Right kidney (tissue), 1 donor: ENCODE measurements around the gene DNAJB6.

Source experiments
- DNase-seq: peaks from one replicate; pipeline ENCODE4 v3.0.0-alpha.2; 2016

Gene DNAJB6

DNA sequence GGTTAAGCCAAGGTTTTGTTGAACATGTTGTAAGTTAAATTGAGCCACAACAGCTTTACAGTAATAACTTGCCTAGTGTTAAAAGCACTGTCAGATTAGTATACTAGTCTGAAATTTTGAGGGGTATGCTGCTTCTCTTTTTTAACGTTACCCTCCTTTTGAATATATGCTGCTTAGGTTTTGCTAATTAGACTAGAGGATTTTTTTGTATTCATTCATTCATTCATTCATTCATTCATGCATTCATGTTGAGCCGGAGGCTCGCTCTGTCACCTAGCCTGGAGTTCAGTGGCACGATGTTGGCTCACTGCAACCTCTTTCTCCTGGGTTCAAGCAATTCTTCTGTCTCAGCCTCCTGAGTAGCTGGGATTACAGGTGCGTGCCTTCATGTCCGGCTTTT lies 24.7 kb downstream of the DNAJB6 start:
- DNase-seq, result no peak

DNA sequence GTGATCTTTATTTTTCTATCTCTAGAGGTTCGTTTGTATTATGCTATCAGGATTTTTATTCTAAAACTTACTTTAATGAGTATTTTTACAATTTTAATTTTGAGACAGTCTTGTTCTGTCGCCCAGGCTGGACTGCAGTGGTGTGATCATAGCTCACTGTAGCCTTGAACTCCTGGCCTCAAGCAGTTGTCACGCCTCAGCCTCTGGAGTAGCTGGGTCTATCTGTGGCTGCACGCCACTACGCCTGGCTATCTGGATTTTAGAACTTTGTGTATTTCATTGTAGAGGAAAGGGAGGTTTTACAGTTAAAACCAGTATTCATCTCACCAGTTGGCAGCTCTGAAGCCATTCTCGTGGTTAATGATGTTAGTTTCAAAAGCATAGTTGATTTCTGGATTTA lies 25.9 kb downstream of the DNAJB6 start:
- DNase-seq, result no peak

DNA sequence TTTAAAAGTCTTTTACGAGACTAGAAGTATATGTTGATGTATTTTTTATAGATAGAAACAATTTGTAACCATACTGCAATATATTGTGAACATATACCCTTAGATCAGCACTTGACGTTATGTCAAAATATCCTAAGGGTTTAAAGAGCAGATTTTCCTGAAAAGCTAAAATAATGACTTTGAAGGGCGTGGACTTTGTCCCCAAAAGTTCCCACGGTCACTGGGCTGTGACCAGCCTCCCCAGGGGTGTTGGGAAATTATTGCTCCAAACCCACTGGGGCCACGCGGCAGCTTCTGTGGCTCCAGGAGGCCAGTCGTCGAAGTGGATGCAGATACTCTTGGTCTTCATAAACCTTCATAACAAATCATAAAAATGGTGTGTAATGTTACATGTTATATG lies 29.9 kb downstream of the DNAJB6 start:
- DNase-seq, result no peak

DNA sequence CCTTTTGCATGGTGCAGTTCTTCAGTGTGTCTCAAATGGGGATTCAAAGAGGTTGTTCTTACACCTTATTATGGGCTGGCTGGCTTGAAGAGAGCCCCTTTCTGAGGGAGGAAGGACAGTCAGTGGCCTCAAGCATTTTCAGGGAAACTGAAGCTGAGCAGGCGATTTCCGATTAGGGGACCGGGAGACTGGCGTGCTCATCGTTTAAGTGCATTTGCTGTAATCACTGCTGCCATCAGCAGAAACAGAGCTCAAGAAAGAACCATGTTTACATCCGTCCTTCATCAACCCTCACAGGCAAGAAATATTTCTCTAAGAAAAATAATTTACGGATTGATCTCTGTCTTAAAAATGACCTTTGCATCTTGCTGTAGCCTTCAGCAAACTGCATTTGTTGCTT lies 32.2 kb downstream of the DNAJB6 start:
- DNase-seq, result no peak

DNA sequence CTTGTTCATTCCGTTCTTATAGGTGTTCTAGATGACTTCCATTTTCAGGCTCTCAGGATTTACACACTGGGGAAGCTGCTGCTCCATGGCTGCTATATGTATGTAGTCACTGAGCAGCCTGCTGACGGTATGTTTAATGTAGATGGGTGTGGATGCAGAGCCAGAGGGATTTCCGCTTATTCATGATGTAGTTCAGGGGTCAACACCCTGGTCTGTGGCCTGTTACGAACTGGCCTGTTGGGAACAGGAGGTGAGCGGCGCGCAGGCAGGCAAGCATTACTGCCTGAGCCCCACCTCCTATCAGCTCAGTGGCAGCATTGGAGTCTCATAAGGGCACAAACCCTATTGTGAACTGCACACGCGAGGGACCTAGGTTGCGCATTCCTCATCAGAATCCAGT lies 33.9 kb downstream of the DNAJB6 start:
- no peak for DNase-seq

DNA sequence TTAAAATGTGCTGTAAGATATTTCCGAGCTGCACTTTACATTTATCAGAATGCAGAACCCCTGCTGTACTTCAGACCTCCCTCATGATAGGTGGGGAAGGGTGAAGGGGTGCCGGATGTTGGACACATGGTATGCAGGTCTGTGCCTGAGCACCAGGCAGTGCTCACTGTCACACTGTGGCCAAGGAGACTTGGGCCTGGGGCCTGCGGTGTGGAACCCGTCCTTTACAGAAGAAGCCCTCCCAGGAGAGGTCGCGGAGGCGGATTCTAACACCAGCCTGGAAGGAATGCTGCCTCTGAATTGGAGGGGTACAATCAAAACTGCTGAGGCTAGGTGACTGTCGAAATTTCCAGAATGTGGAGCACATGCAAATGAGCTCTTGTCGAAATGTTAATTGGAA lies 34.5 kb downstream of the DNAJB6 start:
- DNase-seq, result no peak

DNA sequence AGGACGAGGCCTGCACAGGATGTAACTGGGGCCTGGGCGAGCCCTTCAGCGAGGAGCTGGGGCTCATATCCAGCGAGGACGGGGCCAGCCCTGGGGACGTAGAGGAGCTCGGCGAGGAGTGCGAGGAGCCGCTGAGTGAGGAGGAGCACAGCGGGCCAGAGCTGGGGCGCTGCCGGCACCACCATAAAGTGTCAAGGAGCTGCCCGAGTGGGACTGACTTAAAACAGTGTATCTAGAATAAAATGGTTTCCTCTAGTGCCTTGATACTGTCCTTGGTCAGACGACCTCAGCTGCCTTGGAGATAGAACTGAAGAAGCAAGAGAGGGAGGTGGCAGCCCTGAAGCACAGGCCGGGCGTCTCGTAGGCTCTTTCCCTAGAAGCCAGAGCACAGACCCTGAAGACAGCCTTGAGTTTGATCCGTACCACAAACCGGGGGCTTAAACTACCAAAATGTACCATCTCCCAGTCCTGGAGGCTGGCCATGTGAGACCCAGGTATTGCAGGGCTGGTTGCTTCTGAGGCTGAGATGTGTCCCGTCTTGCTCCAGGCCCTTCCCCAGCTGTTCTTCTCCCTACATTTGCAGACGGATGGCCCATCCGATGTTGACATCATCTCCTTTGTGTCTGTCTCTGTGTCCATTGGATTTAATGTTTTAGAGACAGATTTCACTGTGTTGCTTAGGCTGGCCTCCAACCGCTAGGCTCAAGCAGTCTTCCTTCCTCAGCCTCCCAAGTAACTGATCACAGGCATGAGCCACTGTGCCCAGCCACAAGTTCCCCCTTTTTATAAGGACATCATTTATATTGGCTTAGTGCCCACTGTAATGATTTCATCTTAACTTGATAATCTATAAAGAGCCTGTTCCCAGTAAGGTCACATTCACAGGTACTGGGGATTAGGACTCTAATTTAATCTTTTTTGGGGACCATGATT lies 35.8 kb downstream of the DNAJB6 start:
- DNase-seq, result no peak

DNA sequence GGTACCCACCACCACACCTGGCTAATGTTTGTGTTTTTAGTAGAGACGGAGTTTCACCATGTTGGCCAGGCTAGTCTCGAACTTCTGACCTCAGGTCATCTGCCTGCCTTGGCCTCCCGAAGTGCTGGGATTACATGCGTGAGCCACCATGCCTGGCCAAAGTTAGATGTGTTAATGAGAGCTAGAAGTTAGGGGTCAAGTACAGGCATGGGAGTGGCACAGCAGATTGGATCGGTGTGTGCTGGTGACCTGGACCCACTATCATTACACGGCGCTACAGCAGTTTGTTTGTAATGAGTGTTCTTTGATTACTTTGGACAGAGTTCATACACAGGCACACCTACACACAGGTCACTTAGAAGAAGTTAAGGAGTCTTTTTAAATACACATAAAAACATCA lies 36.7 kb downstream of the DNAJB6 start:
- no peak for DNase-seq

DNA sequence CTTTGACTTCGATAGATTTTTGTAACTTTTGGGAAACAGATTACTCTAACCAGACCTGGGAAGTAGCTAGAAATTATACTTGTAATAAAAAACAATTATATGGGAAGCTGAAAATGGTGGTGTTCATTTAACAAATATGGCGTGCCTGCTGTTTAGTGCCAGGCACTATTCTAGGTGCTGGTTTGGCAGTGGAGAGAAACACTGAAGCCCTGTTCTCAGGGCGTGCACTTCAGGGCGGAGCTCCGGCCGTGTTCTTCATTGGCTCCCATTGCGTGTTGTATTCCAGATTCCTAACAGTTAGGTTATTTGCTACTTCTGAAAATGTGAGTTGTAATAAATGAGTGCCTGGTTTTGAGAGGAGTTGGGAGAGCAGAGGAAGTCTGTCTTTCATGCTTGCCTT lies 38.6 kb downstream of the DNAJB6 start:
- DNase-seq, result no peak

DNA sequence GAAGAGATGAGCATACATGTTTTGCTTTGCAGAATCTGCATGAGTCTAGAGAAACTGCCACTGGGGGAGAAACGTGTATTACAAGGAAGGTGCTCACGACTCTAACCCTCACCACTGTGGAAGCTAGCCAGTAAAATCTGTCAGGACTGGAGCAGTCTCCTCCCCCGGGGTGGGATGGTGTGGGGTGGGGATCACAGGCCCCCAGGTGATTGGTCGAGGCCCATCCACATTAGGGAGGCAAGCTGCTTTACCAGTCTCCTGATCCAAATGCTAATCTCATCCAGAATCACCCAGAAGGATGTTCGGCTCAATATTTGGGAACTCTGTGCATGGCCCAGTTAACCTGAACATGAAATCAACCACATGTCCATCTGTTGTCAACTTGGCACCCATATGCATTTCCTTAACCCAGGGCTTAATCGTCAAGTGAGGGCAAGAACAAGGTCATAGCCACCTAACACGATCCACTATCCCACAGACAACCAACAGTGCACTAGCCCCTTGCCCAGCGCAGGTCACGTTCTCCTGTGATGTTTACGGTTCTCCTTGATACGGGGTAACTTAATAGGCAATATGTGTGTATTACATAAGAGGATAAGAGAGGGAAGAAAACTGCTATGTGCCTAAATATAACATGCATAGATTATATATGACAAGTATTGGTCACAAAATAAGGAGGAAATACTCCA lies 40.8 kb downstream of the DNAJB6 start:
- DNase-seq, result no peak

DNA sequence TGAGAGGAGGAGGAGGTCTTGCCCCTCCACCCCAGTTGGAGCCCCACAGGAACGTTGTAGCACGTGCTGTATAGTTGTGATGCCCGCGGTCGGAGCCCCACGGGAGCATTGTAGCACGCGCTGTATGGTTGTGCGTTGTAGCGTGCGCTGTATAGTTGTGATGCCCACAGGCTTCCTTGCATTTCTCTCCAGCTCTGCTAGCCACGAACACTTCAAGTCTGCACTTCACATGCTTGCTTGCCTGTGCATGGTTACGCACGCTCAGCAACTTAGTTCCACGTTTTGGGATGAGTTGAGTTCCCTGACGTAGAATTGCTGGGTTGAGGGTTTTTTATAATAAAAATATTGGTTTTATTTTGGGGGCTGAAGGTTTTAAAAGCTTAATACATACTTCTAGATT lies 41.6 kb downstream of the DNAJB6 start:
- DNase-seq, result no peak

DNA sequence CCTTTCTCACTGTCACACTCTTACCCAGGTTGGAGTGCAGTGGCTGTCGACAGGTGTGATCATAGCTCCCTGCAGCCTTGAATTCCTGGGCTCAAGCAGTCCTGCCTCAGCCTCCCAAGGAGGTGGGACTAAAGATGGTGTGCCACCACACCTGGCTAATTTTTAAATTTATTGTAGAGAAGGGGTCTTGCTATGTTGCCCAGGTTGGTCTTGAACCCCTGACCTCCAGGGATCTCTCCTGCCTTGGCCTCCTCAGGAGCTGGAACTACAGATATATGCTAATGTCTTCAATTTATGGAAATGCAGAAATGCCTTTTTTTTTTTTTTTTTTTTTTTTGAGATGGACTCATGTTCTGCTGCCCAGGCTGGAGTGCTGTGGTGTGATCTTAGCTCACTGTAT lies 42.7 kb downstream of the DNAJB6 start:
- no peak for DNase-seq

DNA sequence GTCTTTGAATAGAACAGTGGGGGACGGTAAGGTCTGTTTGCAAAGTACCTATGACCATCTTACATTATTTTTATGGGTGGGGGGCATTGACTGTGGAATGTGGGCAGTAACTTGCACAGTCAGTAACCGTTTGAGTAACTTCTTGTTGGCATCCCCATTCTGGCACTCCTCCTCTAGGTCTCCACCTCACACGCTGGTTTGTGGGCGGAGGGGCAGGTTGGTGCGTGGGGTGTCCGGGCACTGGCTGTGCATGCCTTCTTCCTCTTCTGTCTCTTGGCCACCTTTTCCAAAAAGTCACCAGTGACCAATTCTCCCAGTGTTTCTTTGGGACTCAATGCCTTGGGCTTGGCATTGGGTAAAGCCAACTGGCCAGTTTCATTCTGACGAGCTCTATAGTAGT lies 43.6 kb downstream of the DNAJB6 start:
- no peak for DNase-seq

DNA sequence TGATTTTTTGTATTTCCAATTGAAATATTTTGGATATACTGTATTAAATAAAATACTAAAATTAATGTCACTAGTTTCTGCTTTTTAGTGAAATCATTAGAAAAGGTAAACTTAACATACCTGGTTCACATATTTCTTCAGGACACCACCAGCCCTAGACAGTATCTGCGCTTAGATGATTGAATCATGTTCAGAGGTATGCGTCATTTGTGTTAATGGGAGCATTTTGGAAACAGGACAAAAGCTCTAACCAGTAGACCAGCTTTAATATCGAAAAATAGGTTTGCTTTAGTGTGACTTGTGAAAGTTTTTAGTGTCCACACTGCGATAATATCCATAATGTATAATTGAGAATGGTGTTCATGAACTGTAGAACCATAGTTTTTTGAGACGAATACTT lies 47.1 kb downstream of the DNAJB6 start:
- no peak for DNase-seq

DNA sequence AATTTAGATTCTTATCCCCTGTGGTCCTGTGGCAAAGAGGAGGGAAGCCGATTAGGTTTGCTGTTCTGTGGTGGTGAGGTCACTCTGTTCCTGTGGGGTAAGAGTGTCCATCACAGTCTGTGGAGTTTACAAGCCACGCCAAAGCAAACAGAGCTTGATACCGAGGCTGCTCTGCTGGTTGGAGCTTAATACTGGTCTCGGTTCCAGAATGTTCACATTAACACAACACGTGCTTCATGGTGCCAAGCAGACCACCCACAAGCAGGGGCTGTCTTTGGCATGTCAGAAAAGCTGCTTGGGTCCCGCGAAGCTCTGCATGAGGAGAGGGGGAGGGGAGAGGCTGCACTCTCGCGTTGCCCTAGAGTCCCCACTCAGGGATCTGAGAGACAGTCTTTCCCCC lies 47.5 kb downstream of the DNAJB6 start:
- no peak for DNase-seq

DNA sequence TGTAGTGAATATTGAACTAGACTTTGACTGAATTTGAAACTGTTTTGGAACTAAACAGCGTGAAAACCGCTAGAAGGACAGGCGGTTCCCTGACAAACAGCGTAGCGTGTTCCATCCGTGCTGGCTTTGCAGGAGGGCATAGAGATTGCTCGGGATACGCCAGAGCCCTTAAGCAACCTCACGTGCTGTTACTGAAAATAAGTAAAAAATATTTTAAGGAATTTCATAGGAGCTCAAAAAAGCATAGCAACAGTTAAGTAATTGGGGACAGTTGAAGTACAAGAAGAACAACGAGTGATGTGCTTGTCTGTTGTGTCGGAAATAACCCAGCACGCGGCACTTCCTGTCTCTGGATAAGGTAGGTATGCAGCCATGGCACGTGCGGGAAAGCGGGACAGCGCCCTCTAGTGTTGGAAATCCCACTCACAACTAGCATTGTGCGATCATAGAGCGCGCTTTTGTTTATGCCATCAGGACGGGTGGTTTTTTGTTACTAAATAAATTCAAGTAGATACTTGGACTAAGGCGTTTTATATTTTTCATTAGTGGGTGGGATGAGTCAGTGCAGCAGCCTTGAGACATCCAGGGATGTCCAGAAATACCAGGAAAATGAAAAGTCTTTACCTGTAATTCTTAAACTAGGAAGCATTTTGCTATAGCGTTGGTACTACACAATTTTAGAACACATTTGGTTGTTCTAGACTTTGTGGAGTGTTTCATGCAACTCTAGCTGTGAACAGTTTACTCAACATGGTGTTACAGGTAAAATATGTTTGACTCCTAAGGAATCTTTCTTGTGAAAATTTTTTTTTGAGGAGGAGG lies 50.4 kb downstream of the DNAJB6 start:
- peak; percentile 41 for DNase-seq

DNA sequence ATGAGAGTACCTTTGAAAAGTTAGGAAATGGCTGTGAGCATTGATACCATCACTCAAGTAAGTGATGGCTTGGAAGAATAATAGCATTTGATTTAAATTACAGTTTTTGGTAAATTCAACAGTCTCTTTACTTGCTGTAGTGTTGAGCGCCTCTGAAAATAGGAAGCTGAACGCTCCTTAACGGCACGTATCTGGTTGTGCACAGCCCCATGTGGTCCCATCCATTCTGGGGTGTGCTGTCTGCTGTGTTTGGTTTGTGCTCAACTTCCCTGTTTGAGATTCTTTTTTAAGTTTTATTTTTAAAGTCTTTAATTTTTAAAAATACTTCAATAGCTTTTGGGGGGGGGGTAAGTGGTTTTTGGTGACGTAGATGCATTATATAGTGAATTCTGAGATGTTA lies 51.5 kb downstream of the DNAJB6 start:
- no peak for DNase-seq

DNA sequence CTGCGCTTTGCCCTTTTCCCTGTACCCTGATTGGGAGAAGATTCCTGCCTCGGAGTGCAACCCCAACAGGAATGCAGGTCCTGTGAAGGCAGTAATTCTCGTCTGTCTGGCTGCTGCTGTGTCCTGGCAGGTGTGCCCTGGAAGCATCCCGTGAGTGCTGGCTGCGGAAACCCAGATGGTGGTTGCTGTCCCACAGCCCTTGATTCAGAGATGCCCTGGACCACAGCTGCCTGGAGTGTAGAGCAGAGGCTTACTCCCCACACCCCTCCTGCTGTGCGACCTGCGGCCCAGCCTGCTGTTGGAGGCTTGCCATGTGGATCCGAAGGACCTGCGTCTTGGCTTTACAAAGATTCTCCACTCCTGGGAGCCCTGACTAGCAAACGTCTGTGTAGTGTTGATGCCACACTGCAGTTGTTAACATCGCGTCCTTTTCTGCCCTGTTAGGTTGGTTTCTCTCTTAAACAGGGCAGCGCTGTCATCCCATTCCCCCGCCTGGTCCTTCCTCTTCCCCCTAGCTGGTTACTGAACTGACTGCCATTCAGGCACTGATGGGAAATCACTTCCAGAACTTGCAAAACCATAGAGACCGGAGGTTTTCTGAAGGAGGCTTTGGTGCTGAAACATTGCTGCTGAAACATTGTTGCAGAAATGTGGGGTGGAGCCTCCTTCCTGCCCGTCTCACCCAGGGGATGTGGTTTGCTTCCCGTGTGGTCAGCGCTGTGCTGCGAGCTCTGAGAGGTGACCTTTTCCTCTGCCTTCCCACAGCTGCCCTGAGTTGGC lies 53.3 kb downstream of the DNAJB6 start:
- DNase-seq, result no peak

DNA sequence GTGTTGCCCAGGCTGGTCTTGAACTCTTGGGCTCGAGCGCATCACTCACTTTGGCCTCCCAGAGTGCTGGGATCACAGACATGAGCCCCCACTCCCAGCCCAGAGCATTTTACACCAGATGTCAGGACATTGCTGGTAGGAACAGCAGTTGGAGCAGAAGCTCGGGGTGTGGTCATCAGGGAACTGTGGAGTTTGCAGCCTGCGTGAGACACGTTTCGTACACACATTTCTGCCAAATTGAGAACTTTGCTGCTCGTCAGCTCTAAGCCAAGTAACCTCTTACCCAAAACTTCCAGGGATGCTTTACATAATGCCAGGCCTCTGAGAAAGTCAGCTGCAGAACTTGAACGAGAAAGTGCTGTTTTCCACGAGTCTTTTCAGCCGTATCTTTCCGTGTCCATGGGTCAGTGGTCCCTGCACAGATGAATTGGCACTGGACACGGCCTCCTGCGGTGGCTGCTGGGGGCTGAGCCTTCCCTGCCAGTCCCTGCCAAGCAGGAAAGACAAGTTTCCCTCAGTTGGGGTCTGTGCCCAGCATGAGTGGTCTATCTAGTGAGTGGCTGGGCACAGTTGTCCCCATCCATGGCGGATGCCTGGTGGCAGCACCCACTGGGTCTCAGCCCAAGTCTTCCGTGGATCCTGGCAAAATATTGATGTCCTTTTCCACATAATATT lies 54.4 kb downstream of the DNAJB6 start:
- DNase-seq, result no peak

DNA sequence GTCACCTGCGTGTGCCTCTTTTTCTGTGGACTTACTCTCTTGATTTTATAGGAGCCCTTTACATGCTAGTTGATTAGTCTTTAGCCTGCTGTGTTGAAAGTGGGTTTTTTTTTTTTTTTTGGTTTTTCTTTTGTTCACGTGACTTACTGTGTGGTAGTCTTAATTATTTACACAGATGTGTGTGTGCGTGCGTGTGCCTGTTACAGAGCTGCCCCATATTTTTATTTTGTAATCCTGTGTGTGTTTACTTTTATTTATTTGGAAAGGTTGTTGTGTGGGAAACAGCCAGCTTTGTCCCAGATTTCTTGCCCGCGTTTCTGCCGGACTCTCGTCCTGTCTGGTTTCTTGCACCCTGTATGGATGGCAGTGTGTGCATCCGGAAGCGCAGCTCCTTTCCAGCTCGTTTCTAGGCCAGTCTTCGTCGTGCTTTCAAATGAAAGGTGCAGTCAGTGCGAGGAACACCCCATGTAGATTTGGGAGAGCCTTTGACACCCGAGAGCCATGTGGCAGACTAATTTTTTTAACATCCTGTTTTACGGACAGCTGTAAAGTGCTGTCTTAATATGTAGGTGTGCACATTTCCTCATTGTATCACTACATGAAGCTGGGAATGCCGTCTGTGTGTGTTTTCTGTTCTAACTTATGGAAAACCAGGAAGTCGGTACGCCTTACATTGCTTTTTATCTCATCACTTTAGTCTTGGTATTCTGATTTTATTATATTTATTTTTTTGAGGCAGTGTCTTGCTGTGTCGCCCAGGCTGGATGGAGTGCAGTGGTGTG lies 55.6 kb downstream of the DNAJB6 start:
- DNase-seq, result no peak
